Astrocyte (in vitro differentiated cells and primary cell): ENCODE results near the gene TINCR. TPM values are rescaled to one million over a fixed set of nuclear protein-coding genes. Genes with fewer than 3 reads are reported as not detected.

Experiments used
- DNase-seq: peaks from one replicate; pipeline ENCODE4 v3.0.0-alpha.2; 2010; ENCODE audit warnings: low read depth
- FAIRE-seq: peaks from 2 replicates; lab custom pipeline; 2011; peaks lifted over from hg19 to GRCh38; lab: Jason Lieb, UNC
- H2AFZ ChIP-seq: 2 replicates; pipeline ENCODE4 v1.6.0; 2012; ENCODE audit warnings: low read depth, low read length, inconsistent platforms
- H3K27ac ChIP-seq: 2 replicates; pipeline ENCODE4 v1.5.1; 2011; ENCODE audit warnings: low read depth, low read length, inconsistent platforms
- H3K27me3 ChIP-seq: 2 replicates; pipeline ENCODE4 v1.6.0; 2011; ENCODE audit warnings: low read length, inconsistent platforms; ENCODE audit not compliant: insufficient read depth
- H3K36me3 ChIP-seq: 2 replicates; pipeline ENCODE4 v1.5.1; 2011; ENCODE audit warnings: low read length, inconsistent platforms; ENCODE audit not compliant: insufficient read depth
- H3K4me1 ChIP-seq: 2 replicates; pipeline ENCODE4 v1.5.1; 2011; ENCODE audit warnings: low read length, inconsistent platforms; ENCODE audit not compliant: insufficient read depth
- H3K4me2 ChIP-seq: 2 replicates; pipeline ENCODE4 v1.6.0; 2012; ENCODE audit warnings: low read length, inconsistent platforms
- H3K4me3 ChIP-seq: 2 replicates; pipeline ENCODE4 v1.5.1; 2011; ENCODE audit warnings: low read depth, mild to moderate bottlenecking, low read length, inconsistent platforms; ENCODE audit not compliant: insufficient read depth
- H3K79me2 ChIP-seq: 2 replicates; pipeline ENCODE4 v1.6.0; 2012; ENCODE audit warnings: mild to moderate bottlenecking, low read length, inconsistent platforms; ENCODE audit not compliant: insufficient read depth
- H3K9ac ChIP-seq: 2 replicates; pipeline ENCODE4 v1.6.0; 2012; ENCODE audit warnings: mild to moderate bottlenecking, low read length, inconsistent platforms
- H3K9me3 ChIP-seq: 2 replicates; pipeline ENCODE4 v1.5.1; 2012; ENCODE audit warnings: low read depth, mild to moderate bottlenecking, low read length, inconsistent platforms; ENCODE audit not compliant: insufficient read depth
- H4K20me1 ChIP-seq: 2 replicates; pipeline ENCODE4 v1.6.0; 2012; ENCODE audit warnings: low read length, inconsistent platforms; ENCODE audit not compliant: insufficient read depth
- H3K27ac Mint-ChIP-seq: one replicate; pipeline ENCODE4 v1.8.0; 2021; ENCODE audit warnings: mild to moderate bottlenecking, mixed read lengths; ENCODE audit not compliant: unreplicated experiment
- H3K27me3 Mint-ChIP-seq: one replicate; pipeline ENCODE4 v1.8.0; 2021; ENCODE audit warnings: low read depth, mixed read lengths; ENCODE audit not compliant: unreplicated experiment
- H3K36me3 Mint-ChIP-seq: one replicate; pipeline ENCODE4 v1.8.0; 2021; ENCODE audit warnings: low read depth, mixed read lengths; ENCODE audit not compliant: unreplicated experiment
- H3K4me1 Mint-ChIP-seq: one replicate; pipeline ENCODE4 v1.8.0; 2021; ENCODE audit warnings: low read depth, mixed read lengths; ENCODE audit not compliant: unreplicated experiment
- H3K4me3 Mint-ChIP-seq: one replicate; pipeline ENCODE4 v1.8.0; 2021; ENCODE audit warnings: mild to moderate bottlenecking, moderate library complexity, mixed read lengths; ENCODE audit not compliant: unreplicated experiment
- H3K9me3 Mint-ChIP-seq: one replicate; pipeline ENCODE4 v1.8.0; 2021; ENCODE audit warnings: mild to moderate bottlenecking, mixed read lengths; ENCODE audit not compliant: unreplicated experiment
- CTCF ChIP-seq: IDR thresholded peaks from 2 replicates; pipeline ENCODE4 v1.5.1; 2011; ENCODE audit warnings: low read depth, mild to moderate bottlenecking, inconsistent platforms, low read length, moderate library complexity; ENCODE audit not compliant: insufficient read depth
- EZH2 ChIP-seq: IDR thresholded peaks from 2 replicates; pipeline ENCODE4 v1.6.1; 2012; ENCODE audit warnings: mild to moderate bottlenecking, low read length, inconsistent platforms; ENCODE audit not compliant: insufficient read depth
- total RNA-seq: library from RNA; stranded (reverse); gene quantifications from 2 replicates; pipeline ENCODE4 v1.2.1, GENCODE V29; 2021

Gene TINCR
- total RNA-seq, 1 donor from 2014 or later, result 1.4 TPM

- Histone ChIP-seq H2AFZ (no peak overlapping the region), H3K27ac (no peak overlapping the region), H3K4me1 (peaks cover 32% of the 10 kb centered on the region), H3K27me3 (no peaks in the 10 kb centered on the region), H3K9me3 (no peaks in the 10 kb centered on the region), H3K9ac (no peak overlapping the region), H3K36me3 (peaks cover 35% of the 10 kb centered on the region), H3K79me2 (no peaks in the 10 kb centered on the region), H3K4me2 (no peak overlapping the region), H3K4me3 (no peak overlapping the region), H4K20me1 (peaks cover 76% of the 10 kb centered on the region)
- no peak overlapping the region for H3K27ac Mint-ChIP-seq
- H3K9me3 Mint-ChIP-seq, result no peaks in the 10 kb centered on the region
- TF ChIP-seq EZH2, result no peak
- no peak for TF ChIP-seq CTCF
- no peaks in the 10 kb centered on the region for H3K27me3 Mint-ChIP-seq
- peaks cover 32% of the 10 kb centered on the region for H3K36me3 Mint-ChIP-seq
- no peak for FAIRE-seq
- H3K4me1 Mint-ChIP-seq, result peaks cover 8% of the 10 kb centered on the region
- no peak for DNase-seq
- no peak overlapping the region for H3K4me3 Mint-ChIP-seq
Measured at GRCh38 chr19:5590151-5590864, 22.6 kb upstream of the TINCR start.

GRCh38 chr19:5588906-5589676, 21.3 kb upstream of the TINCR start:
- Mint-ChIP-seq H3K9me3 (no peaks in the 10 kb centered on the region), H3K27ac (no peak overlapping the region), H3K4me3 (no peak overlapping the region), H3K27me3 (no peaks in the 10 kb centered on the region), H3K36me3 (peaks cover 27% of the 10 kb centered on the region), H3K4me1 (peaks cover 8% of the 10 kb centered on the region)
- peak overlapping the region; percentile 2 for H3K27ac ChIP-seq
- no peak overlapping the region for H3K4me3 ChIP-seq
- H4K20me1 ChIP-seq, result peaks cover 75% of the 10 kb centered on the region
- no peaks in the 10 kb centered on the region for H3K27me3 ChIP-seq
- H3K9ac ChIP-seq, result no peak overlapping the region
- peaks cover 32% of the 10 kb centered on the region for H3K4me1 ChIP-seq
- no peaks in the 10 kb centered on the region for H3K79me2 ChIP-seq
- no peaks in the 10 kb centered on the region for H3K9me3 ChIP-seq
- FAIRE-seq (no peak), DNase-seq (no peak)
- H2AFZ ChIP-seq, result no peak overlapping the region
- TF ChIP-seq EZH2, result no peak
- no peak for TF ChIP-seq CTCF
- H3K4me2 ChIP-seq, result peak overlapping the region; percentile 35
- H3K36me3 ChIP-seq, result peaks cover 26% of the 10 kb centered on the region
